ENCODE measurements around the gene NRBP1.

Gene NRBP1

GRCh38 chr2:27442920-27443282 is 14.5 kb downstream of the NRBP1 start:
- peak overlapping the region; percentile 91 for H3K27ac ChIP-seq
- TF ChIP-seq ZFX (IDR thresholded peaks at IDR 0.05) (peak; percentile 37; the same call in 1 of the 2 replicates), CTCF (conservative IDR thresholded peaks at IDR 0.05) (no peak)

GRCh38 chr2:27445155-27445554 is 16.7 kb downstream of the NRBP1 start:
- H3K27ac ChIP-seq = no peak overlapping the region
- TF ChIP-seq ZFX (IDR thresholded peaks at IDR 0.05) (no peak), CTCF (conservative IDR thresholded peaks at IDR 0.05) (no peak)

- TF ChIP-seq CTCF (conservative IDR thresholded peaks at IDR 0.05) = no peak
- peak overlapping the region; percentile 27 for H3K27ac ChIP-seq
Observed at GRCh38 chr2:27445615-27446014, 17.2 kb downstream of the NRBP1 start.

- no peak for TF ChIP-seq ZFX (IDR thresholded peaks at IDR 0.05)
- TF ChIP-seq CTCF (conservative IDR thresholded peaks at IDR 0.05) = no peak
- H3K27ac ChIP-seq = peak overlapping the region; percentile 27
Observed at GRCh38 chr2:27446057-27446456, 17.6 kb downstream of the NRBP1 start.

GRCh38 chr2:27448381-27448780 is 19.9 kb downstream of the NRBP1 start:
- TF ChIP-seq CTCF (conservative IDR thresholded peaks at IDR 0.05) (no peak), ZFX (IDR thresholded peaks at IDR 0.05) (no peak)
- no peak overlapping the region for H3K27ac ChIP-seq

- no peak overlapping the region for H3K27ac ChIP-seq
- no peak for TF ChIP-seq CTCF (conservative IDR thresholded peaks at IDR 0.05)
- TF ChIP-seq ZFX (IDR thresholded peaks at IDR 0.05) = no peak
Observed at GRCh38 chr2:27451095-27451494, 22.7 kb downstream of the NRBP1 start.

GRCh38 chr2:27453968-27454367 is 25.5 kb downstream of the NRBP1 start:
- H3K27ac ChIP-seq = no peak overlapping the region
- no peak for TF ChIP-seq CTCF (conservative IDR thresholded peaks at IDR 0.05)
- TF ChIP-seq ZFX (IDR thresholded peaks at IDR 0.05) = no peak

All from C4-2B (cell line).